SK-N-SH treated with all-trans-retinoic acid at 6 μM for 48 hours (cell line): ENCODE data around the gene IL16.

Experiments
- ATAC-seq: fragments of 200-7000 bp; cut with Tn5 transposase; 3 replicates; pipeline ENCODE4 v1.9.1; 2020; ENCODE audit warnings: mild to moderate bottlenecking, moderate library complexity
- BACH2 ChIP-seq: fragments of 250-450 bp; sonication (Bioruptor Pico); IDR thresholded peaks from 2 replicates; pipeline ENCODE4 v1.9.0; 2021; ENCODE audit warnings: mild to moderate bottlenecking, borderline replicate concordance
- CSDC2 ChIP-seq: fragments of 250-450 bp; sonication (Bioruptor Pico); IDR thresholded peaks from 2 replicates; pipeline ENCODE4 v1.5.0; 2020; ENCODE audit warnings: mild to moderate bottlenecking, moderate library complexity
- ESRRG ChIP-seq: fragments of 250-450 bp; sonication (Bioruptor Pico); IDR thresholded peaks from 2 replicates; pipeline ENCODE4 v1.6.1; 2021; ENCODE audit warnings: mild to moderate bottlenecking
- GLIS3 ChIP-seq: fragments of 250-450 bp; sonication (Bioruptor Pico); IDR thresholded peaks from 2 replicates; pipeline ENCODE4 v1.5.0; 2020; ENCODE audit warnings: mild to moderate bottlenecking, moderate library complexity
- ISL1 ChIP-seq: fragments of 250-450 bp; sonication (Bioruptor Pico); IDR thresholded peaks from 2 replicates; pipeline ENCODE4 v2.1.2; 2022; ENCODE audit warnings: mild to moderate bottlenecking, moderate library complexity
- OSR1 ChIP-seq: fragments of 250-450 bp; sonication (Bioruptor Pico); IDR thresholded peaks from 2 replicates; pipeline ENCODE4 v1.8.0; 2022; ENCODE audit warnings: moderate library complexity, mild to moderate bottlenecking, inconsistent platforms
- PPARA ChIP-seq: fragments of 250-450 bp; sonication (Bioruptor Pico); IDR thresholded peaks from 2 replicates; pipeline ENCODE4 v1.5.0; 2020; ENCODE audit warnings: mild to moderate bottlenecking, borderline replicate concordance
- RARB ChIP-seq: fragments of 250-450 bp; sonication (Bioruptor Pico); IDR thresholded peaks from 2 replicates; pipeline ENCODE4 v1.8.0; 2021; ENCODE audit warnings: mild to moderate bottlenecking, moderate library complexity
- SNAI2 ChIP-seq: fragments of 250-450 bp; sonication (Bioruptor Pico); IDR thresholded peaks from 2 replicates; pipeline ENCODE4 v1.5.0; 2020; ENCODE audit warnings: mild to moderate bottlenecking, moderate library complexity
- TCF4 ChIP-seq: fragments of 250-450 bp; sonication (Bioruptor Pico); IDR thresholded peaks from 2 replicates; pipeline ENCODE4 v1.8.0; 2021; ENCODE audit warnings: mild to moderate bottlenecking, moderate library complexity, borderline replicate concordance
- TOX ChIP-seq: fragments of 250-450 bp; sonication (Bioruptor Pico); IDR thresholded peaks from 2 replicates; pipeline ENCODE4 v1.8.0; 2021; ENCODE audit warnings: mild to moderate bottlenecking, moderate library complexity, borderline replicate concordance
- ZC3H10 ChIP-seq: fragments of 250-450 bp; sonication (Bioruptor Pico); IDR thresholded peaks from 2 replicates; pipeline ENCODE4 v1.5.1; 2021; ENCODE audit warnings: mild to moderate bottlenecking, moderate library complexity
- ZFP30 ChIP-seq: fragments of 450-650 bp; formaldehyde crosslinking; IDR thresholded peaks from 2 replicates; pipeline ENCODE4 v1.5.0; 2022; ENCODE audit warnings: mild to moderate bottlenecking, moderate library complexity
- ZNF565 ChIP-seq: fragments of 450-650 bp; formaldehyde crosslinking; conservative IDR thresholded peaks from 2 replicates; pipeline ENCODE4 v1.5.0; 2020; ENCODE audit warnings: low read depth, mild to moderate bottlenecking, moderate library complexity
- ZNF8 ChIP-seq: fragments of 450-650 bp; formaldehyde crosslinking; IDR thresholded peaks from 2 replicates; pipeline ENCODE4 v1.5.0; 2020; ENCODE audit warnings: mild to moderate bottlenecking, moderate library complexity
- TF ChIP-seq, protein P1 (sequence below): fragments of 250-450 bp; sonication (Bioruptor Pico); IDR thresholded peaks from 2 replicates; pipeline ENCODE4 v1.5.1; 2020; ENCODE audit warnings: low read depth, mild to moderate bottlenecking, moderate library complexity
- TF ChIP-seq, protein P2 (sequence below): fragments of 250-450 bp; sonication (Bioruptor Pico); IDR thresholded peaks from 2 replicates; pipeline ENCODE4 v1.5.1; 2021; ENCODE audit warnings: mild to moderate bottlenecking, moderate library complexity
- TF ChIP-seq, protein P3 (sequence below): fragments of 250-450 bp; sonication (Bioruptor Pico); IDR thresholded peaks from 2 replicates; pipeline ENCODE4 v1.8.0; 2020; ENCODE audit warnings: mild to moderate bottlenecking, moderate library complexity, borderline replicate concordance
- TF ChIP-seq, protein P4 (sequence below): fragments of 250-450 bp; sonication (Bioruptor Pico); IDR thresholded peaks from 2 replicates; pipeline ENCODE4 v1.5.0; 2020; ENCODE audit warnings: mild to moderate bottlenecking, moderate library complexity
- TF ChIP-seq, protein P5 (sequence below): fragments of 250-450 bp; sonication (Bioruptor Pico); IDR thresholded peaks from 2 replicates; pipeline ENCODE4 v1.8.0; 2021; ENCODE audit warnings: low read depth, mild to moderate bottlenecking, moderate library complexity, borderline replicate concordance

IL16 gene

DNA sequence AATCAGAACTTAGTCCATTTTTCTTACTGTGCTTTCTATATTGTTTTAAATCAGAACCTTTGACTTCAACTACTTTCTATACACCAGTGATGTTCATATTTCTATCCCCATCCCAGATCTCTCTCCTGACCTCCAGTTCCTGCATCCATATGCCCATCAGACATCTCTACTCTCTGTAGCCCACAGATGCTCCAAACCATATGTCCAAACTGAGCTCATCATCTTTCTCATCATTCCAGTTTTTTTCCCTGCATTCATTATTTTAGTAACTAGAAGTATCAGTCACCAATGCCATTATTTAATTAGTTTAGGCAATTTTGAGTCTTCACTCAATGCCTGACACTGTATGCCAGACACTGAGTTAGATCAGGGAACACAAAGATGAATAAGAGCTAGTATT, 25.4 kb upstream of the IL16 start:
- ATAC-seq, result no peak
- TF ChIP-seq BACH2 (CRISPR knock-in tag) (no peak), SNAI2 (no peak), ISL1 (CRISPR knock-in tag) (no peak), ZC3H10 (CRISPR knock-in tag) (no peak), GLIS3 (CRISPR knock-in tag) (no peak), ZNF8 (CRISPR knock-in tag) (no peak), TOX (CRISPR knock-in tag) (no peak), OSR1 (CRISPR knock-in tag) (no peak), TCF4 (no peak), CSDC2 (CRISPR knock-in tag) (no peak), ESRRG (CRISPR knock-in tag) (no peak), PPARA (CRISPR knock-in tag) (no peak), RARB (no peak), ZFP30 (no peak)
- TF ChIP-seq, protein P1, sequence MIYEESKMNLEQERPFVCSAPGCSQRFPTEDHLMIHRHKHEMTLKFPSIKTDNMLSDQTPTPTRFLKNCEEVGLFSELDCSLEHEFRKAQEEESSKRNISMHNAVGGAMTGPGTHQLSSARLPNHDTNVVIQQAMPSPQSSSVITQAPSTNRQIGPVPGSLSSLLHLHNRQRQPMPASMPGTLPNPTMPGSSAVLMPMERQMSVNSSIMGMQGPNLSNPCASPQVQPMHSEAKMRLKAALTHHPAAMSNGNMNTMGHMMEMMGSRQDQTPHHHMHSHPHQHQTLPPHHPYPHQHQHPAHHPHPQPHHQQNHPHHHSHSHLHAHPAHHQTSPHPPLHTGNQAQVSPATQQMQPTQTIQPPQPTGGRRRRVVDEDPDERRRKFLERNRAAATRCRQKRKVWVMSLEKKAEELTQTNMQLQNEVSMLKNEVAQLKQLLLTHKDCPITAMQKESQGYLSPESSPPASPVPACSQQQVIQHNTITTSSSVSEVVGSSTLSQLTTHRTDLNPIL, result no peak
- TF ChIP-seq, protein P2, sequence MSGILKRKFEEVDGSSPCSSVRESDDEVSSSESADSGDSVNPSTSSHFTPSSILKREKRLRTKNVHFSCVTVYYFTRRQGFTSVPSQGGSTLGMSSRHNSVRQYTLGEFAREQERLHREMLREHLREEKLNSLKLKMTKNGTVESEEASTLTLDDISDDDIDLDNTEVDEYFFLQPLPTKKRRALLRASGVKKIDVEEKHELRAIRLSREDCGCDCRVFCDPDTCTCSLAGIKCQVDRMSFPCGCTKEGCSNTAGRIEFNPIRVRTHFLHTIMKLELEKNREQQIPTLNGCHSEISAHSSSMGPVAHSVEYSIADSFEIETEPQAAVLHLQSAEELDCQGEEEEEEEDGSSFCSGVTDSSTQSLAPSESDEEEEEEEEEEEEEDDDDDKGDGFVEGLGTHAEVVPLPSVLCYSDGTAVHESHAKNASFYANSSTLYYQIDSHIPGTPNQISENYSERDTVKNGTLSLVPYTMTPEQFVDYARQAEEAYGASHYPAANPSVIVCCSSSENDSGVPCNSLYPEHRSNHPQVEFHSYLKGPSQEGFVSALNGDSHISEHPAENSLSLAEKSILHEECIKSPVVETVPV (CRISPR knock-in tag), result no peak
- TF ChIP-seq, protein P3, sequence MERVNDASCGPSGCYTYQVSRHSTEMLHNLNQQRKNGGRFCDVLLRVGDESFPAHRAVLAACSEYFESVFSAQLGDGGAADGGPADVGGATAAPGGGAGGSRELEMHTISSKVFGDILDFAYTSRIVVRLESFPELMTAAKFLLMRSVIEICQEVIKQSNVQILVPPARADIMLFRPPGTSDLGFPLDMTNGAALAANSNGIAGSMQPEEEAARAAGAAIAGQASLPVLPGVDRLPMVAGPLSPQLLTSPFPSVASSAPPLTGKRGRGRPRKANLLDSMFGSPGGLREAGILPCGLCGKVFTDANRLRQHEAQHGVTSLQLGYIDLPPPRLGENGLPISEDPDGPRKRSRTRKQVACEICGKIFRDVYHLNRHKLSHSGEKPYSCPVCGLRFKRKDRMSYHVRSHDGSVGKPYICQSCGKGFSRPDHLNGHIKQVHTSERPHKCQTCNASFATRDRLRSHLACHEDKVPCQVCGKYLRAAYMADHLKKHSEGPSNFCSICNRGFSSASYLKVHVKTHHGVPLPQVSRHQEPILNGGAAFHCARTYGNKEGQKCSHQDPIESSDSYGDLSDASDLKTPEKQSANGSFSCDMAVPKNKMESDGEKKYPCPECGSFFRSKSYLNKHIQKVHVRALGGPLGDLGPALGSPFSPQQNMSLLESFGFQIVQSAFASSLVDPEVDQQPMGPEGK (CRISPR knock-in tag), result no peak
- TF ChIP-seq, protein P4, sequence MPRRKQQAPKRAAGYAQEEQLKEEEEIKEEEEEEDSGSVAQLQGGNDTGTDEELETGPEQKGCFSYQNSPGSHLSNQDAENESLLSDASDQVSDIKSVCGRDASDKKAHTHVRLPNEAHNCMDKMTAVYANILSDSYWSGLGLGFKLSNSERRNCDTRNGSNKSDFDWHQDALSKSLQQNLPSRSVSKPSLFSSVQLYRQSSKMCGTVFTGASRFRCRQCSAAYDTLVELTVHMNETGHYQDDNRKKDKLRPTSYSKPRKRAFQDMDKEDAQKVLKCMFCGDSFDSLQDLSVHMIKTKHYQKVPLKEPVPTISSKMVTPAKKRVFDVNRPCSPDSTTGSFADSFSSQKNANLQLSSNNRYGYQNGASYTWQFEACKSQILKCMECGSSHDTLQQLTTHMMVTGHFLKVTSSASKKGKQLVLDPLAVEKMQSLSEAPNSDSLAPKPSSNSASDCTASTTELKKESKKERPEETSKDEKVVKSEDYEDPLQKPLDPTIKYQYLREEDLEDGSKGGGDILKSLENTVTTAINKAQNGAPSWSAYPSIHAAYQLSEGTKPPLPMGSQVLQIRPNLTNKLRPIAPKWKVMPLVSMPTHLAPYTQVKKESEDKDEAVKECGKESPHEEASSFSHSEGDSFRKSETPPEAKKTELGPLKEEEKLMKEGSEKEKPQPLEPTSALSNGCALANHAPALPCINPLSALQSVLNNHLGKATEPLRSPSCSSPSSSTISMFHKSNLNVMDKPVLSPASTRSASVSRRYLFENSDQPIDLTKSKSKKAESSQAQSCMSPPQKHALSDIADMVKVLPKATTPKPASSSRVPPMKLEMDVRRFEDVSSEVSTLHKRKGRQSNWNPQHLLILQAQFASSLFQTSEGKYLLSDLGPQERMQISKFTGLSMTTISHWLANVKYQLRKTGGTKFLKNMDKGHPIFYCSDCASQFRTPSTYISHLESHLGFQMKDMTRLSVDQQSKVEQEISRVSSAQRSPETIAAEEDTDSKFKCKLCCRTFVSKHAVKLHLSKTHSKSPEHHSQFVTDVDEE (CRISPR knock-in tag), result no peak

DNA sequence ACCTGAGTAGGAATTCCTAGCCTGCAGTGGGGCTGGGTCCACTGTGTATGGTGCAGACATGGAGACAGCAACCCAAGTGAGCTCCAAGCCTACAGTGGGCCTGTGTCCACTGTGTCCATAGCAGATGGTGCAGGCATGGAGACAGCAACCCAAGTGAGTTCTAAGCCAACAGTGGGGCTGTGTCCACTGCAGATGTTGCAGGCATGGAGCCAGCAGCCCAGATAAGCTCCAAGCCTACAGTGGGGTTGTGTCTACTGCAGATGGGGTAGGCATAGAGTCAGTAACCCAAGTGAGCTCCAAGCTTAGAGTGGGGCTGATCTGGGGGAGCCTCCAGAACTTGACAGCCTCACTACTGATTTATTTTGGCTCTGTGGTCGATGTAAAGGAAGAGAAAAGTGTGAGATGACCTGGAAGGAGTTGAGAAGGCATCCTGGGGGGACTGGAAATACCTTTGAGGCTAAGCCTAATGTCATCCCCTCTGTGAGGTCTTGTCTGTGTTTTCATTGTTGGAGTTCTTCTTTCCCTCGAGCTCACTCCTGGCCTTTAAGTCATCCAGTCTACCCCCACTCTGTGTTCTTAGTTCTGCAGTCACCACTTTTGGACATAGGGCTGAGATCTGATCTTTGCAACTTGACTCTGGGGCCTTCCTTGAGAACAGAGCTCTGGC, 22.4 kb upstream of the IL16 start:
- TF ChIP-seq GLIS3 (CRISPR knock-in tag) (no peak), PPARA (CRISPR knock-in tag) (no peak), RARB (no peak), ZNF8 (CRISPR knock-in tag) (no peak), ESRRG (CRISPR knock-in tag) (no peak), ZNF565 (no peak), TOX (CRISPR knock-in tag) (no peak), BACH2 (CRISPR knock-in tag) (no peak), ZFP30 (no peak), ZC3H10 (CRISPR knock-in tag) (no peak)
- TF ChIP-seq, protein P1, result no peak
- TF ChIP-seq, protein P5, sequence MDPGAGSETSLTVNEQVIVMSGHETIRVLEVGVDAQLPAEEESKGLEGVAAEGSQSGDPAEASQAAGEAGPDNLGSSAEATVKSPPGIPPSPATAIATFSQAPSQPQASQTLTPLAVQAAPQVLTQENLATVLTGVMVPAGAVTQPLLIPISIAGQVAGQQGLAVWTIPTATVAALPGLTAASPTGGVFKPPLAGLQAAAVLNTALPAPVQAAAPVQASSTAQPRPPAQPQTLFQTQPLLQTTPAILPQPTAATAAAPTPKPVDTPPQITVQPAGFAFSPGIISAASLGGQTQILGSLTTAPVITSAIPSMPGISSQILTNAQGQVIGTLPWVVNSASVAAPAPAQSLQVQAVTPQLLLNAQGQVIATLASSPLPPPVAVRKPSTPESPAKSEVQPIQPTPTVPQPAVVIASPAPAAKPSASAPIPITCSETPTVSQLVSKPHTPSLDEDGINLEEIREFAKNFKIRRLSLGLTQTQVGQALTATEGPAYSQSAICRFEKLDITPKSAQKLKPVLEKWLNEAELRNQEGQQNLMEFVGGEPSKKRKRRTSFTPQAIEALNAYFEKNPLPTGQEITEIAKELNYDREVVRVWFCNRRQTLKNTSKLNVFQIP, result no peak
- TF ChIP-seq, protein P2 (CRISPR knock-in tag), result no peak
- no peak for ATAC-seq
